IPS-18c (cell line): ENCODE results near the gene ALG5.

Experiments
- H3K4me3 ChIP-seq: 2 replicates; pipeline ENCODE4 v1.7.0; 2013; ENCODE audit warnings: low read depth, mild to moderate bottlenecking, low read length, moderate library complexity; ENCODE audit not compliant: insufficient read depth
- H3K9me3 ChIP-seq: one replicate; pipeline ENCODE4 v1.6.1; 2013; ENCODE audit warnings: mild to moderate bottlenecking, low read length, moderate library complexity; ENCODE audit not compliant: control insufficient read depth, insufficient read depth

ALG5 gene

DNA sequence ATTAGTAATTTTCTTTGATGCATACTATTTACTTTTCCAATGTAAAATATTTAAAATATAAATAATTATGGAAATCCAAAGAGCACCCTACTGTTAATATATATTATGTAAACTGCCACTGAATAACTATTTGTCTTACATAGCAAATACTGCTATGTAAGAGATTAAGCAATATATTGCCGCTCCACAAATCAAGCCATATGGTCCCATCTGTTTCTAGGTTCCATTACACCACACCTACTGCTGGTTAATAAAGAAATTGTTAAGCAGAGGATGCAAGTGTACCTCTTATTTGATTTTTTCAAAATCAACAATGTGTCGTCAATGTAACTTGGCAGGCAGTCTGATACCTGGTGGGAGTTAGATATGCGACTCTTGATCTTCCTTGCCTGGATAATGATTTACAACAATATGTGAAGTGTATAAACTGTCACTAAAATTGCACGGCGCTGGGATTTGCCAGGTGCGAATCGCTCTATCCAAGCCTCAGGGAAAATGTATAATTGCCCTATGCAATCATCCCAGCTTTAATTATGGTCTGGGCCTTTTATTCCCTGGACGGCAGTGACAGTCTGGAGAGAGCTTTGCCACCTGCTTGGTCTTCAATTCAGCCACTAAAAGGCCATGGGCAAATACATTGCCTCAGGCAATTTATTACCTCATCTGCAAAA lies 95.1 kb downstream of the ALG5 start:
- no peak overlapping the region for H3K4me3 ChIP-seq
- H3K9me3 ChIP-seq, result no peaks in the 10 kb centered on the region
